GM23248 (cell line): ENCODE data around the gene CHAC1. TPM values are rescaled to one million over a fixed set of nuclear protein-coding genes. Genes with fewer than 3 reads are reported as not detected.

Experiments
- DNase-seq: peaks from one replicate; pipeline ENCODE4 v3.0.0-alpha.2; 2015
- H2AFZ ChIP-seq: fragments of 200-600 bp; sonication (generic); 2 replicates; pipeline ENCODE4 v1.6.1; 2016; ENCODE audit warnings: antibody characterized with exemption
- H3F3A ChIP-seq: fragments of 200-600 bp; sonication (generic); 2 replicates; pipeline ENCODE4 v1.6.1; 2016; ENCODE audit warnings: mild to moderate bottlenecking, antibody characterized with exemption, mixed run types; ENCODE audit not compliant: insufficient read depth
- H3K27ac ChIP-seq: fragments of 200-600 bp; sonication (generic); 2 replicates; pipeline ENCODE4 v1.5.1; 2016; ENCODE audit warnings: mild to moderate bottlenecking
- H3K27me3 ChIP-seq: fragments of 200-600 bp; sonication (generic); replicated peaks from 2 replicates; pipeline ENCODE4 v1.6.1; 2016; ENCODE audit warnings: mild to moderate bottlenecking; ENCODE audit not compliant: insufficient read depth
- H3K36me3 ChIP-seq: fragments of 200-600 bp; sonication (generic); 2 replicates; pipeline ENCODE4 v1.6.1; 2016; ENCODE audit warnings: low read depth, mild to moderate bottlenecking
- H3K4me1 ChIP-seq: fragments of 200-600 bp; sonication (generic); 2 replicates; pipeline ENCODE4 v1.6.1; 2016; ENCODE audit warnings: mild to moderate bottlenecking; ENCODE audit not compliant: insufficient read depth
- H3K4me2 ChIP-seq: fragments of 200-600 bp; sonication (generic); one replicate; pipeline ENCODE4 v1.6.1; 2016; ENCODE audit warnings: mild to moderate bottlenecking; ENCODE audit not compliant: unreplicated experiment
- H3K4me3 ChIP-seq: fragments of 200-600 bp; sonication (generic); 2 replicates; pipeline ENCODE4 v1.5.1; 2016; ENCODE audit warnings: mild to moderate bottlenecking
- H3K79me2 ChIP-seq: fragments of 200-600 bp; sonication (generic); 2 replicates; pipeline ENCODE4 v1.6.1; 2016; ENCODE audit warnings: mild to moderate bottlenecking; ENCODE audit not compliant: insufficient read depth
- H3K9ac ChIP-seq: fragments of 200-600 bp; sonication (generic); 2 replicates; pipeline ENCODE4 v1.6.1; 2016; ENCODE audit warnings: mild to moderate bottlenecking
- H3K9me2 ChIP-seq: fragments of 200-600 bp; sonication (generic); 2 replicates; pipeline ENCODE4 v1.6.1; 2016; ENCODE audit warnings: mixed run types, mild to moderate bottlenecking, moderate library complexity; ENCODE audit not compliant: insufficient read depth
- H3K9me3 ChIP-seq: fragments of 200-600 bp; sonication (generic); one replicate; pipeline ENCODE4 v1.6.1; 2017; ENCODE audit warnings: low read depth
- H4K20me1 ChIP-seq: fragments of 200-600 bp; sonication (generic); 2 replicates; pipeline ENCODE4 v1.6.0; 2016; ENCODE audit not compliant: insufficient read depth
- EZH2 ChIP-seq: fragments of 200-600 bp; sonication (generic); IDR thresholded peaks from 2 replicates; pipeline ENCODE4 v1.6.1; 2018; ENCODE audit warnings: antibody characterized with exemption, mild to moderate bottlenecking; ENCODE audit not compliant: insufficient read depth, poor library complexity, severe bottlenecking
- EZH2phosphoT487 ChIP-seq: fragments of 200-600 bp; sonication (generic); IDR thresholded peaks from 2 replicates; pipeline ENCODE4 v1.6.1; 2018; ENCODE audit warnings: antibody characterized with exemption, moderate library complexity, mild to moderate bottlenecking, low read depth; ENCODE audit not compliant: insufficient read depth
- WGBS, 2 experiments: methylation state at CpG; one replicate each; pipeline ENCODE4 v1.1.6; 2015 to 2017; ENCODE audit warnings: low lambda C conversion rate in 2 of 2, low coverage in 1 of 2; ENCODE audit errors: missing lambda C conversion rate in 2 of 2; 5-methylcytosine and 5-hydroxymethylcytosine counted together
- in situ Hi-C: fragments of 300-500 bp; cut with MboI; formaldehyde crosslinking; loops from 2 replicates; pipeline ENCODE4 v1.15.0; 2020
- polyA plus RNA-seq: library from polyadenylated mRNA; unstranded; fragments of >200 nt; fragmentation: Nextera tagmentation; extraction: Ambion mirVana; gene quantifications from 2 replicates; pipeline ENCODE4 v1.2.1, GENCODE V29; 2016
- total RNA-seq: library from RNA; depleted of rRNA; stranded (reverse); fragments of >200 nt; shearing (Covaris generic); gene quantifications from 2 replicates; pipeline ENCODE4 v1.2.3, GENCODE V29; 2014

Gene CHAC1
- total and polyA plus RNA-seq, 2 experiments from 2014 or later = 43.8 to 74.4 TPM

GRCh38 chr15:40982855-40983254 lies 29.6 kb downstream of the CHAC1 start:
- peak overlapping the region; percentile 93 for H3K27ac ChIP-seq
- H2AFZ ChIP-seq = no peak overlapping the region
- no peak for TF ChIP-seq EZH2
- TF ChIP-seq EZH2phosphoT487 = no peak
- 36 to 48% methylated on average over 13 of the region's 13 CpGs for WGBS, 2 experiments
- no peaks in the 10 kb centered on the region for H3K79me2 ChIP-seq
- DNase-seq = peak; percentile 84
- peaks cover 52% of the 10 kb centered on the region for H3F3A ChIP-seq
- no peaks in the 10 kb centered on the region for H3K9me2 ChIP-seq
- peaks cover 46% of the 10 kb centered on the region for H3K4me1 ChIP-seq
- no peaks in the 10 kb centered on the region for H3K27me3 ChIP-seq
- H3K9ac ChIP-seq = peak overlapping the region; percentile 19; the same call in 1 of the 2 replicates
- H3K4me3 ChIP-seq = no peak overlapping the region
- H3K4me2 ChIP-seq = peak overlapping the region; percentile 49
- peaks cover 49% of the 10 kb centered on the region; the same call in 1 of the 2 replicates for H3K36me3 ChIP-seq
- H3K9me3 ChIP-seq = no peaks in the 10 kb centered on the region
- no peaks in the 10 kb centered on the region for H4K20me1 ChIP-seq
- in situ Hi-C loops = no loop called here

GRCh38 chr15:40984406-40984805 lies 31.1 kb downstream of the CHAC1 start:
- Histone ChIP-seq H3K9me2 (no peaks in the 10 kb centered on the region), H3K9ac (peak overlapping the region; percentile 57), H3K9me3 (no peaks in the 10 kb centered on the region), H3K36me3 (peaks cover 39% of the 10 kb centered on the region; the same call in 1 of the 2 replicates), H3F3A (peaks cover 54% of the 10 kb centered on the region), H3K4me2 (peak overlapping the region; percentile 20), H3K27ac (peak overlapping the region; percentile 93), H4K20me1 (no peaks in the 10 kb centered on the region), H3K4me3 (no peak overlapping the region), H3K27me3 (no peaks in the 10 kb centered on the region), H3K79me2 (no peaks in the 10 kb centered on the region), H2AFZ (no peak overlapping the region), H3K4me1 (peaks cover 46% of the 10 kb centered on the region)
- TF ChIP-seq EZH2 (no peak), EZH2phosphoT487 (no peak)
- in situ Hi-C loops = no loop called here
- 97% methylated on average over 5 of the region's 5 CpGs for WGBS, 2 experiments
- DNase-seq = no peak

GRCh38 chr15:40984964-40985363 lies 31.7 kb downstream of the CHAC1 start:
- 27 to 31% methylated on average over 4 of the region's 4 CpGs for WGBS, 2 experiments
- no peaks in the 10 kb centered on the region for H3K79me2 ChIP-seq
- no peaks in the 10 kb centered on the region for H3K27me3 ChIP-seq
- TF ChIP-seq EZH2 = no peak
- TF ChIP-seq EZH2phosphoT487 = no peak
- peak overlapping the region; percentile 57 for H3K9ac ChIP-seq
- H3K4me1 ChIP-seq = peaks cover 46% of the 10 kb centered on the region
- no peaks in the 10 kb centered on the region for H4K20me1 ChIP-seq
- no peaks in the 10 kb centered on the region for H3K9me2 ChIP-seq
- no peak overlapping the region for H3K4me3 ChIP-seq
- H3K9me3 ChIP-seq = no peaks in the 10 kb centered on the region
- H3K27ac ChIP-seq = peak overlapping the region; percentile 93
- peaks cover 54% of the 10 kb centered on the region for H3F3A ChIP-seq
- H3K4me2 ChIP-seq = peak overlapping the region; percentile 52
- in situ Hi-C loops = no loop called here
- no peak overlapping the region for H2AFZ ChIP-seq
- DNase-seq = peak; percentile 95
- H3K36me3 ChIP-seq = peaks cover 43% of the 10 kb centered on the region; the same call in 1 of the 2 replicates

- DNase-seq = peak; percentile 68
Measured at GRCh38 chr15:40985541-40986330, 32.5 kb downstream of the CHAC1 start.

More at GRCh38 chr15:40985541-40986330, 32.5 kb downstream of the CHAC1 start:
- no peak overlapping the region for H3K4me3 ChIP-seq
- peak overlapping the region; percentile 52 for H3K4me2 ChIP-seq
- no peaks in the 10 kb centered on the region for H4K20me1 ChIP-seq
- peaks cover 46% of the 10 kb centered on the region for H3K4me1 ChIP-seq
- TF ChIP-seq EZH2phosphoT487 = no peak
- TF ChIP-seq EZH2 = no peak
- peak overlapping the region; percentile 55 for H3K9ac ChIP-seq
- H2AFZ ChIP-seq = no peak overlapping the region
- peaks cover 54% of the 10 kb centered on the region for H3F3A ChIP-seq
- no peaks in the 10 kb centered on the region for H3K79me2 ChIP-seq
- peak overlapping the region; percentile 93 for H3K27ac ChIP-seq
- H3K9me2 ChIP-seq = no peaks in the 10 kb centered on the region
- WGBS, 2 experiments = 40 to 41% methylated on average over 6 of the region's 6 CpGs
- no peaks in the 10 kb centered on the region for H3K9me3 ChIP-seq
- in situ Hi-C loops = no loop called here
- H3K36me3 ChIP-seq = peaks cover 47% of the 10 kb centered on the region; the same call in 1 of the 2 replicates
- no peaks in the 10 kb centered on the region for H3K27me3 ChIP-seq
